GM12878 (cell line): Measurements from ENCODE around the gene GNAZ. TPM values are rescaled to one million over a fixed set of nuclear protein-coding genes. Genes with fewer than 3 reads are reported as not detected.

Experiments
- ASH2L ChIP-seq: fragments of 300-600, 200-600 bp; sonication (generic); IDR thresholded peaks from 2 replicates; pipeline ENCODE4 v1.6.1; 2017; ENCODE audit warnings: low read depth, mild to moderate bottlenecking, borderline replicate concordance
- CEBPB ChIP-seq, 2 experiments: fragments of 150-350 bp in 1 of 2; IDR thresholded peaks; 2 replicates each; pipeline ENCODE4 v1.6.1; 2012 to 2014; ENCODE audit warnings: low read depth in 2 of 2, low read length in 2 of 2, borderline replicate concordance in 1 of 2, inconsistent platforms in 1 of 2
- DPF2 ChIP-seq: fragments of 450-650 bp; IDR thresholded peaks from 2 replicates; pipeline ENCODE4 v1.6.1; 2017; ENCODE audit warnings: mild to moderate bottlenecking
- EED ChIP-seq: sonication (generic); IDR thresholded peaks from 2 replicates; pipeline ENCODE4 v1.6.1; 2016; ENCODE audit warnings: antibody characterized with exemption, low read depth
- HCFC1 ChIP-seq: fragments of 150-350 bp; IDR thresholded peaks from 2 replicates; pipeline ENCODE4 v1.6.1; 2014; ENCODE audit warnings: low read length
- JUND ChIP-seq: IDR thresholded peaks from 2 replicates; pipeline ENCODE4 v1.6.1; 2012; ENCODE audit warnings: low read depth, mild to moderate bottlenecking, low read length, improper control_type of control experiment, moderate library complexity
- MTA3 ChIP-seq: IDR thresholded peaks from 2 replicates; pipeline ENCODE4 v1.6.1; 2012; ENCODE audit warnings: low read length, inconsistent platforms, borderline replicate concordance
- NRF1 ChIP-seq: conservative IDR thresholded peaks from 2 replicates; pipeline ENCODE4 v1.6.1; 2011; ENCODE audit warnings: mild to moderate bottlenecking, low read depth, low read length, improper control_type of control experiment
- PAX5 ChIP-seq: IDR thresholded peaks from 2 replicates; pipeline ENCODE4 v1.6.1; 2011; ENCODE audit warnings: low read depth, low read length, borderline replicate concordance
- POLR2AphosphoS5 ChIP-seq: IDR thresholded peaks from 2 replicates; pipeline ENCODE4 v1.6.1; 2011; ENCODE audit warnings: mild to moderate bottlenecking, low read length, inconsistent platforms
- RFX5 ChIP-seq: IDR thresholded peaks from 2 replicates; pipeline ENCODE4 v1.6.1; 2011; ENCODE audit warnings: low read depth, low read length, improper control_type of control experiment
- SREBF1 ChIP-seq: IDR thresholded peaks from 2 replicates; pipeline ENCODE4 v1.6.1; 2012; ENCODE audit warnings: mild to moderate bottlenecking, low read length
- TBL1XR1 ChIP-seq: IDR thresholded peaks from 2 replicates; pipeline ENCODE4 v1.6.1; 2012; ENCODE audit warnings: low read depth, low read length, improper control_type of control experiment
- ZNF217 ChIP-seq: fragments of 450-650 bp; IDR thresholded peaks from 2 replicates; pipeline ENCODE4 v1.6.1; 2017; ENCODE audit warnings: antibody characterized with exemption, mild to moderate bottlenecking
- polyA plus RNA-seq, 11 experiments: library from polyadenylated mRNA; depleted of rRNA in 4 of 11; unstranded in 6 of 11; stranded (reverse) in 5 of 11; fragments of >200 nt; fragmentation: Nextera tagmentation in 4 of 11; fragmentation: Illumina TruSeq in 1 of 11; extraction: Ambion mirVana in 4 of 11; extraction: Trizol in 1 of 11; gene quantifications; 1 replicate in 1 of 11; 2 replicates in 10 of 11; pipeline versions ENCODE4 v1.2.1 to v1.2.3, GENCODE V29; 2011 to 2016; ENCODE audit warnings: inconsistent platforms in 2 of 11, missing spikeins in 2 of 11, low read depth in 1 of 11
- total RNA-seq, 4 experiments: library from RNA; depleted of rRNA in 3 of 4; stranded (reverse); fragments of >200 nt in 3 of 4; fragmentation: Illumina TruSeq in 1 of 4; extraction: Trizol in 1 of 4; gene quantifications; 2 replicates each; pipeline versions ENCODE4 v1.2.1 to v1.2.3, GENCODE V29; 2013 to 2021
- TF ChIP-seq, protein P1 (sequence below): IDR thresholded peaks from 2 replicates; pipeline ENCODE4 v1.6.1; 2012; ENCODE audit warnings: low read depth, low read length, improper control_type of control experiment
- TF ChIP-seq, protein P2 (sequence below): IDR thresholded peaks from 2 replicates; pipeline ENCODE4 v1.6.1; 2011; ENCODE audit warnings: low read depth, low read length, improper control_type of control experiment, borderline replicate concordance
- TF ChIP-seq, protein P3 (sequence below): IDR thresholded peaks from 2 replicates; pipeline ENCODE4 v1.6.1; 2011; ENCODE audit warnings: borderline replicate concordance, low read depth, mild to moderate bottlenecking, moderate library complexity, low read length; ENCODE audit not compliant: insufficient read depth, poor library complexity, severe bottlenecking
- TF ChIP-seq, protein P4 (sequence below): fragments of 450-650 bp; IDR thresholded peaks from 2 replicates; pipeline ENCODE4 v1.6.1; 2016; ENCODE audit warnings: mild to moderate bottlenecking
- TF ChIP-seq, protein P5 (sequence below): fragments of 450-650 bp; IDR thresholded peaks from 2 replicates; pipeline ENCODE4 v1.6.1; 2016; ENCODE audit warnings: mild to moderate bottlenecking, moderate library complexity, borderline replicate concordance
- TF ChIP-seq, protein P6 (sequence below): IDR thresholded peaks from 2 replicates; pipeline ENCODE4 v1.6.1; 2011; ENCODE audit warnings: low read depth, mild to moderate bottlenecking, low read length, moderate library complexity, borderline replicate concordance; ENCODE audit errors: extremely low read depth

GNAZ gene
- total and polyA plus RNA-seq, 10 of the 15 experiments (the other 5 are each of a cell fraction or from before 2014, with no cell fraction given) = 0.09 to 1.0 (median 0.44) TPM; not detected in 1

DNA sequence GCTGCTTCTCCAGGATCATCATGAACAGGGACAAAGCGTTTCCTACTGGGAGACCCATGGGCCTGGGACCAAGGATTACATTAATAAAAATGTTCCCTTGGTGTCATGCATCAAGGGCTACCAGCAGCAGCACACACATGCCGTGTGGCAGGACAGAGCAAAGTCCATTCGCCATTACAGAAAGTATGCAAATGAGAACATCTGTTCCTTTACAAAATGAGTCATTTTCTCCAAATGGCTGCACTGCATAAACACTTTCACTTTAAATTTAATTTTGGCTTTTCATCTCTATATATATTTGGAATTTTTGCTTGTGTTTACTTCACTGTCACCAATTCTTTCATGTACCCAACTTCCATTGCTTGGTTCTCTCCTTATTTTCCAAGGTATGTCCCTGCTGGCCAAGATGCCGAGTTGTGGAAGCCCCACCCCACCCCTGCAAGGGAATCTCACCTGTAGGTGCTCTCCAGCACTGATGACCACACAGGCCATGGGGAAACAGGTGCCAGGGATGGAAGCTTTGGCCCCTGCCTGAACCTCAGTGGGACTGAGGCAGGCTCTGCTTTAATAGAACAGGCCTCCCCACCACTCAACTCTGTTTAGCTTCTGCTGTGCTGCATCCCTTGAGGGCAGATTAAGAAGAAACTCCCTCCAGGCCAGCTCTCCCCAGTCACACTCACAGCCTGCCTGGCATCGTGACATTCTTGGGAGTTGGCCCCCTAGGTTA, 15.6 kb upstream of the GNAZ start (continued):
- TF ChIP-seq, protein P1, sequence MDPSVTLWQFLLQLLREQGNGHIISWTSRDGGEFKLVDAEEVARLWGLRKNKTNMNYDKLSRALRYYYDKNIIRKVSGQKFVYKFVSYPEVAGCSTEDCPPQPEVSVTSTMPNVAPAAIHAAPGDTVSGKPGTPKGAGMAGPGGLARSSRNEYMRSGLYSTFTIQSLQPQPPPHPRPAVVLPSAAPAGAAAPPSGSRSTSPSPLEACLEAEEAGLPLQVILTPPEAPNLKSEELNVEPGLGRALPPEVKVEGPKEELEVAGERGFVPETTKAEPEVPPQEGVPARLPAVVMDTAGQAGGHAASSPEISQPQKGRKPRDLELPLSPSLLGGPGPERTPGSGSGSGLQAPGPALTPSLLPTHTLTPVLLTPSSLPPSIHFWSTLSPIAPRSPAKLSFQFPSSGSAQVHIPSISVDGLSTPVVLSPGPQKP = no peak
- TF ChIP-seq MTA3 (no peak), SREBF1 (no peak), ASH2L (no peak), RFX5 (no peak), TBL1XR1 (no peak), EED (0 out of 2 replicates have a peak, but pooled peaks have one; percentile 46), CEBPB (IDR thresholded peaks at IDR 0.05; ENCODE audit: borderline replicate concordance in 1 of 2, low read depth in 2 of 2, low read length in 2 of 2) (no peak), JUND (peak; percentile 52; the same call in 1 of the 2 replicates), POLR2AphosphoS5 (no peak), DPF2 (peak; percentile 93), ZNF217 (peak; percentile 89), HCFC1 (no peak), PAX5 (peak; percentile 89; the same call in 1 of the 2 replicates), NRF1 (no peak)
- TF ChIP-seq, protein P2, sequence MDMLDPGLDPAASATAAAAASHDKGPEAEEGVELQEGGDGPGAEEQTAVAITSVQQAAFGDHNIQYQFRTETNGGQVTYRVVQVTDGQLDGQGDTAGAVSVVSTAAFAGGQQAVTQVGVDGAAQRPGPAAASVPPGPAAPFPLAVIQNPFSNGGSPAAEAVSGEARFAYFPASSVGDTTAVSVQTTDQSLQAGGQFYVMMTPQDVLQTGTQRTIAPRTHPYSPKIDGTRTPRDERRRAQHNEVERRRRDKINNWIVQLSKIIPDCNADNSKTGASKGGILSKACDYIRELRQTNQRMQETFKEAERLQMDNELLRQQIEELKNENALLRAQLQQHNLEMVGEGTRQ = no peak
- TF ChIP-seq, protein P3, sequence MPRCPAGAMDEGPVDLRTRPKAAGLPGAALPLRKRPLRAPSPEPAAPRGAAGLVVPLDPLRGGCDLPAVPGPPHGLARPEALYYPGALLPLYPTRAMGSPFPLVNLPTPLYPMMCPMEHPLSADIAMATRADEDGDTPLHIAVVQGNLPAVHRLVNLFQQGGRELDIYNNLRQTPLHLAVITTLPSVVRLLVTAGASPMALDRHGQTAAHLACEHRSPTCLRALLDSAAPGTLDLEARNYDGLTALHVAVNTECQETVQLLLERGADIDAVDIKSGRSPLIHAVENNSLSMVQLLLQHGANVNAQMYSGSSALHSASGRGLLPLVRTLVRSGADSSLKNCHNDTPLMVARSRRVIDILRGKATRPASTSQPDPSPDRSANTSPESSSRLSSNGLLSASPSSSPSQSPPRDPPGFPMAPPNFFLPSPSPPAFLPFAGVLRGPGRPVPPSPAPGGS = no peak
- TF ChIP-seq, protein P4, sequence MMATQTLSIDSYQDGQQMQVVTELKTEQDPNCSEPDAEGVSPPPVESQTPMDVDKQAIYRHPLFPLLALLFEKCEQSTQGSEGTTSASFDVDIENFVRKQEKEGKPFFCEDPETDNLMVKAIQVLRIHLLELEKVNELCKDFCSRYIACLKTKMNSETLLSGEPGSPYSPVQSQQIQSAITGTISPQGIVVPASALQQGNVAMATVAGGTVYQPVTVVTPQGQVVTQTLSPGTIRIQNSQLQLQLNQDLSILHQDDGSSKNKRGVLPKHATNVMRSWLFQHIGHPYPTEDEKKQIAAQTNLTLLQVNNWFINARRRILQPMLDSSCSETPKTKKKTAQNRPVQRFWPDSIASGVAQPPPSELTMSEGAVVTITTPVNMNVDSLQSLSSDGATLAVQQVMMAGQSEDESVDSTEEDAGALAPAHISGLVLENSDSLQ = no peak
- TF ChIP-seq, protein P5, sequence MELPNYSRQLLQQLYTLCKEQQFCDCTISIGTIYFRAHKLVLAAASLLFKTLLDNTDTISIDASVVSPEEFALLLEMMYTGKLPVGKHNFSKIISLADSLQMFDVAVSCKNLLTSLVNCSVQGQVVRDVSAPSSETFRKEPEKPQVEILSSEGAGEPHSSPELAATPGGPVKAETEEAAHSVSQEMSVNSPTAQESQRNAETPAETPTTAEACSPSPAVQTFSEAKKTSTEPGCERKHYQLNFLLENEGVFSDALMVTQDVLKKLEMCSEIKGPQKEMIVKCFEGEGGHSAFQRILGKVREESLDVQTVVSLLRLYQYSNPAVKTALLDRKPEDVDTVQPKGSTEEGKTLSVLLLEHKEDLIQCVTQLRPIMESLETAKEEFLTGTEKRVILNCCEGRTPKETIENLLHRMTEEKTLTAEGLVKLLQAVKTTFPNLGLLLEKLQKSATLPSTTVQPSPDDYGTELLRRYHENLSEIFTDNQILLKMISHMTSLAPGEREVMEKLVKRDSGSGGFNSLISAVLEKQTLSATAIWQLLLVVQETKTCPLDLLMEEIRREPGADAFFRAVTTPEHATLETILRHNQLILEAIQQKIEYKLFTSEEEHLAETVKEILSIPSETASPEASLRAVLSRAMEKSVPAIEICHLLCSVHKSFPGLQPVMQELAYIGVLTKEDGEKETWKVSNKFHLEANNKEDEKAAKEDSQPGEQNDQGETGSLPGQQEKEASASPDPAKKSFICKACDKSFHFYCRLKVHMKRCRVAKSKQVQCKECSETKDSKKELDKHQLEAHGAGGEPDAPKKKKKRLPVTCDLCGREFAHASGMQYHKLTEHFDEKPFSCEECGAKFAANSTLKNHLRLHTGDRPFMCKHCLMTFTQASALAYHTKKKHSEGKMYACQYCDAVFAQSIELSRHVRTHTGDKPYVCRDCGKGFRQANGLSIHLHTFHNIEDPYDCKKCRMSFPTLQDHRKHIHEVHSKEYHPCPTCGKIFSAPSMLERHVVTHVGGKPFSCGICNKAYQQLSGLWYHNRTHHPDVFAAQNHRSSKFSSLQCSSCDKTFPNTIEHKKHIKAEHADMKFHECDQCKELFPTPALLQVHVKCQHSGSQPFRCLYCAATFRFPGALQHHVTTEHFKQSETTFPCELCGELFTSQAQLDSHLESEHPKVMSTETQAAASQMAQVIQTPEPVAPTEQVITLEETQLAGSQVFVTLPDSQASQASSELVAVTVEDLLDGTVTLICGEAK = no peak; the same call in 1 of the 2 replicates
- TF ChIP-seq, protein P6, sequence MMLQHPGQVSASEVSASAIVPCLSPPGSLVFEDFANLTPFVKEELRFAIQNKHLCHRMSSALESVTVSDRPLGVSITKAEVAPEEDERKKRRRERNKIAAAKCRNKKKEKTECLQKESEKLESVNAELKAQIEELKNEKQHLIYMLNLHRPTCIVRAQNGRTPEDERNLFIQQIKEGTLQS = no peak
